HG03342 (cell line): Measurements from ENCODE around the gene PRXL2A.
"Not testable (repeated sequence)": the region's sequence is repeated elsewhere in the genome, so short reads cannot be mapped to it uniquely, and the experiment has no call there.

Experiments
- ATAC-seq: cut with Tn5 transposase; IDR thresholded peaks from one replicate; pipeline ENCODE4 v1.9.1; 2021; ENCODE audit warnings: mild to moderate bottlenecking, moderate library complexity; ENCODE audit not compliant: unreplicated experiment

PRXL2A gene, protein sequence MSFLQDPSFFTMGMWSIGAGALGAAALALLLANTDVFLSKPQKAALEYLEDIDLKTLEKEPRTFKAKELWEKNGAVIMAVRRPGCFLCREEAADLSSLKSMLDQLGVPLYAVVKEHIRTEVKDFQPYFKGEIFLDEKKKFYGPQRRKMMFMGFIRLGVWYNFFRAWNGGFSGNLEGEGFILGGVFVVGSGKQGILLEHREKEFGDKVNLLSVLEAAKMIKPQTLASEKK

DNA sequence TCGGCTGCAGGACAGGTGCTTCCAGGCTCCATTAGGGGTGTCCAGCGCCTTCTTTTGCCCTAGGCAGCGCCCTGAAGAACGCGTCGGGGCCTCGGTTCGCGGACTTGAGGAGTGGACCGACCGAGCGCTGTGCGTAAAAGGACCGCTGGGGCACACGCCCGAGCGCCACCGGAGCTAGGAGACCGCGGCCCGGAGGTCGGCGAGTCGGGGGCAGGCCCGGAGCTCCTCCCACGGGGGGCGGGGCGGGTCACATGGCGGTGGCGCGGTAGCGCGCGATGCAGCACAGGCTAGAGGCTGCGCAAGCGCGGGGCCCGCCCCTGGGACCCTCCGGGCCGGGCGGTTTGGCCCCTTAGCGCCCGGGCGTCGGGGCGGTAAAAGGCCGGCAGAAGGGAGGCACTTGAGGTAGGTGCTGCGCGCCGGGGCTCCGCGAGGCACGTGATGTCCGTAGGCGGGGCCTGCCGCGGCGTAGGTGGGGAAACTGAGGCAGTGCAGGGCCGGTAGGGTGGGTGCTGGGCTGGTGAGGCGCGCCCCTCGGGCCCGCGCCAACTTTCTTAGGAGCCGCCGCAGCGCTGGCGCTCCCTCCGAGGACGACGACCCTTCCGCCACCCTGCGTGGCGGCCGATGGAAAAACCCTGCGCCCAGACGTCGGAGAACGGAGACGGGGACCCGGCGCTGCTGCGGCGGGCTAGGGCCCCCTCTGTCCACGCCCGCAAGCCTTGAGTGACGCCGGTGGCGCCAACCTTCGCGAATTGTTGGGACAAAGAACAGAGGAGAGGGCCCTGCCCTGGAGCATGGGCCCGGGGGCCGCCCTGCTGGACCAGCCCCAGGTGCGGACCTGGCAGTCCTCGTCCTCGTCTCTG lies at the start of gene PRXL2A:
TSS of gene PRXL2A (plus strand) at position 310 of the 860 bp plus-strand sequence. CDS start 11,917 bp downstream, outside the sequence.
- ATAC-seq: peak; percentile 96

DNA sequence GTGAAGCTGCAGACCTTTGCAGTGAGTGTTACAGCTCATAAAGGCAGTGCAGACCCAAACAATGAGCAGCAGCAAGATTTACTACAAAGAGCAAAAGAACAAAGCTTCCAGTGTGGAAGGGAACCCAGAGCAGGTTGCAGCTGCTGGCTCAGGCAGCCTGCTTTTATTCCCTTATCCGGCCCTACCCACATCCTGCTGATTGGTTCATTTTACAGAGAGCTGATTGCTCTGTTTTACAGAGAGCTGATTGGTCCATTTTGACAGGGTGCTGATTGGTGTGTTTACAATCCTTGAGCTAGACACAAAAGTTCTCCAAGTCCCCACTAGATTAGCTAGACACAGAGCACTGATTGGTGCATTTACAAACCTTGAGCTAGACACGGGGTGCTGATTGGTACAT lies 49.4 kb upstream of the PRXL2A start:
- ATAC-seq: not testable (repeated sequence)

- no peak for ATAC-seq
These were observed 48.7 kb upstream of the PRXL2A start for GRCh38 chr10:80359644-80360043.

- ATAC-seq: no peak
These were observed 42.8 kb upstream of the PRXL2A start for GRCh38 chr10:80365510-80365909.

DNA sequence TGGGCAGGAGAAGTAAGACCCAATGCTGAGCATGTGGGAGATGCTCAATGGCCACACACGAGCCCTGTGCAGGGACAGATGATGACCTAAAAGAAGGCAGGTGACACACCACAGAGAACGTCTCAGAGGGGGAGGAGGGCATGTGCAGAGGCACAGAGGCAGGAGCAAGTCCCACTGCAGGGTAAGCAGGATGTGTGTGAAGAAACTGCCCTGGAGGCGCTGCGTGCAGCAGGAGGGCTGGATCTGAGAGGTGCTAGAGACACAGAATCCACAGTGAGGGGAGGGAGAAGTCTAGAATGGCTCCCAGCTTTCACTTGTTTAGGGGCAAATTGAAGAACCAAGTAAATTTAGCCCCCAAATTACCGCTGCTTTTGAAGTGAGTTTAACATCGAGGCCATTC lies 36.9 kb upstream of the PRXL2A start:
- no peak for ATAC-seq

GRCh38 chr10:80372675-80373074 lies 35.7 kb upstream of the PRXL2A start:
- ATAC-seq: no peak

DNA sequence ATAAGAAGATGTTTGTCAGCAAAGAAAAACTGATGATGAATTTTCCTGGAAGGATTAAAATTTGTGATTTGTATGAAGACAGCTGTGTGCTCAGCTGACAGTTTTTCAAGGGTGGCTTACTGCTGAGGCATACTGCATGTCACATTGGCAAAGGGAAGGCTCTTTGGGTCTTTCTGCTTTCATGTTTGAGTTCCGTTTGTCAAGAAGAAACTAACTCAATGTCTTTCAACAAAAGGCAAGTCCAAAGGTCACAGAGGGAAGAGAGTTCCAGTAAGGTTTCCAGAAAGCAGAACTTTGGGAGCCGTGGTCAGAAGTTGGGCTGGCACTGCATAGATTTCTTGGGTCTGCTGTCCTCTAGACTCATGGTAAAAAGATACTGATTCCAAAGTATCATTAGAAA lies 34.8 kb upstream of the PRXL2A start:
- no peak for ATAC-seq

DNA sequence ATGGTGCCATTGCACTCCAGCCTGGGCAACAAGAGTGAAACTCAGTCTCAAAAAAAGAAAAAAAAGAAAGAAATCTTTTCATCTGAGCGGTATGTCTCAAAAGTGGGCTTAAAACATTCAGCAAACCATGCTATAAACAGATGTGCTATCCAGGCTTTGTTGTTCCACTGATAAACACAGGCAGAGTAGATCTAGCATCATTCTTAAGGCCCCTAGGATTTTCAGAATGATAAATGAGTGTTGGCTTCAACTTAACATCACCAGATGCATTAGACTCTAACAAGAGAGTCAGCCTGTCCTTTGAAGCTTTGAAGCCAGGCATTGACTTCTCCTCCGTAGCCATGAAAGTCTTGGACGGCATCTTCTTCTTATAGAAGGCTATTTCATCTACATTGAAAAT lies 28.6 kb upstream of the PRXL2A start:
- no peak for ATAC-seq

- ATAC-seq: no peak
These were observed 28.2 kb upstream of the PRXL2A start for GRCh38 chr10:80380185-80380584.

DNA sequence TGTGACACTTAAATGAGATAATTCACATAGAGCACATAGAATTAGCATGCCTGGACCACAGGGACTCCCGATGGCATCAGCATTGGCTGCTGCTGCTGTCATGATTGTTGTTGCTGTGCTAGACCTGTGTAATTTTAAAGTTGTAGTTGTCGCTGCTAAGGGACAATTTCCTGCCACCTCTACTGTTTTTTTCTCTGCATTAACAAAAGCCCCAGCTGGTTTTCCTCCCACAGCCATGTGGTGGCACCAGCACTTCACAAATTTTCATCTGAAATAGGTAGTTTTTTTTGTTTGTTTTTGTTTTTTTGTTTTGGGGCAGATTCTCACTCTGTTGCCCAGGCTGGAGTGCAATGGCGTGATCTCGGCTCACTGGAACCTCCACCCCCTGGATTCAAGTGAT lies 25.4 kb upstream of the PRXL2A start:
- ATAC-seq: peak; percentile 74

- ATAC-seq: no peak
These were observed 17.6 kb upstream of the PRXL2A start for GRCh38 chr10:80390740-80391139.

DNA sequence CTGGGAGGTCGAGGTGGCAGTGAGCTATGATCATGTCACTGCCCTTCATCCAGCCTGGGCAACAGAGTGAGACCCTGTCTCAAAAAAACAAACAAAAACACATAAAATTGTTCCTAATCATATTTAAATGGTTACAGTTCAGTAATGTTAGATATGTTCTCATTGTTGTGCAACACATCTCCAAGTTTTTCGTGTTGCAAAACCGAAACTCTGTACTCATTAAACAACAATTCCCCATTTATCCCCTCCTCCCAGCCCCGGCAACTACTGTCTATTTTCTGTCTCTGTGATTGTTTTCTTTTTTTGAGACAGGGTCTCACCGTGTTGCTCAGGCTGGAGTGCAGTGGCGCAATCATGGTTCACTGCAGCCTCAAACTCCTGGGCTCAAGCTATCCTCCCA lies 16.1 kb upstream of the PRXL2A start:
- no peak for ATAC-seq

GRCh38 chr10:80394358-80394916 lies 13.9 kb upstream of the PRXL2A start:
- no peak for ATAC-seq

GRCh38 chr10:80397014-80397413 lies 11.3 kb upstream of the PRXL2A start:
- ATAC-seq: no peak

DNA sequence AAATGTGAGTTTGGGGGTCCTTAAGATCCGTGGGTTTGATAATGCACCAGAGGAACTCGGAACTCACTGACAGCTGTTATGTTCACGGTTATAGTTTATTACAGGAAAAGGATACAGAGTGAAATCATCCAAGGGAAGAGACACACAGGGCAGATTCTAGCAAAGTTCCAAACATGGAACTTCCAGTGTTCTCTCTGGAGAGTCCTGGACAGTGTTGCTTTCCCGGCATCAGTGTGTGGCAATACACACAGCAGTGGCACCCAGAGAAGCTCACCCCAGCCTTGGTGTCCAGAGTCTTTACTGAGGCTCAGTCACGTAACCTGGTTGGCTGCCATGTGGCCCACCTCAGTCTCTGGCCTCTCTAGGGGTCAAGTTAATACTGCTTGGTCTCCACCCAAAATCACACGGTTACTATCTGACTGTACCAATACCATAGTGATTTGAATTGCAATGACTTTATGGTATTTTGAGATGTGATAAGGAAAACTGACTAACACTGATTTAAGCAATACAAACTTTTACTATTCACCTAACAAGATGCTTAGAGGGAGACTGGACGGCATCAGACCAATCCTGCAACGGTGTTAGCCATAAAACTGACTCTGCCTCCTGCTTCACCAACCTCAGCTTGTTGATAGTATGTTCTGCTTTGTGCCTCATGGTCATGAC lies 8.1 kb upstream of the PRXL2A start:
- ATAC-seq: no peak

- ATAC-seq: no peak
These were observed 3.3 kb upstream of the PRXL2A start for GRCh38 chr10:80405035-80405434.

DNA sequence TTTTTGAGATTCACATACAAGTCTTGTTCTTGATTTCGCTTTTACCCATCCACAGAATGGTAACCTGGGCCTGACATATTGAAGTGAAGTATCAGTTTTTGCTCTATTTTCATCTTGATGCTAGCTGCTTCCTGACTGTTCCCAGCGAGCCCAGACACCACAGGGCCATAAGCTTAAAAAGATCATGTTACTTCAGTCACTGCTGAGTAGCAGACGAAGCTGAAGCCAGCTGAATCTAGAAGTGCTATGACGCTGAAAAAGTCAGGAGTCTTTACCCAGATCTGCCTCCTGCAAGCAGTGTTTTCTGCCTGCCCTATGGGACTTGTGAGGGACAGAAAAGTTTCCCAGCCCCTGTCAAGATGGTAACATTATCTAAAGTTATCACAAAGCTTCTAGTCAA lies 2.7 kb upstream of the PRXL2A start:
- no peak for ATAC-seq

- no peak for ATAC-seq
These were observed 2.1 kb upstream of the PRXL2A start for GRCh38 chr10:80406204-80406603.

GRCh38 chr10:80407812-80408241 lies 524 bp upstream of the PRXL2A start:
- ATAC-seq: peak; percentile 3

DNA sequence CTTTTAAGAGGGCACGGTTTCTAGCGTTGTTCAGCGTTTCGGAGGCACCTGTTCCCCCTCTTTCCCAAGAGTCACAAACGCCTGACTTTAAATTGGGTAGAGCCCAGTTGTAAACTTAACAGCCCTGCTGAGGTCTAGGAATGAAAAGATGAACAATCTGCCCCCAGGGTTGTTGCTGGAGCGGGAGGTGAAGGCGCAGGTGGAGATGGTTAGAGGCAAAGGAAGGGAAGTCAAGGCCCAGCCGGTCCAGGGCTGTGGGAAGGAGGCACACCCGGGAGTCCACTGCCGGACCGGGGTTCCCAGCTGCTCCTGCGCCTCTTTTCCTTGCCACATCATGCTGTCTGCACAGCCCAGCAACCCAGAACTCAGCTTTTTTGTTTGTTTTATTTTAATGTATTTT lies 770 bp downstream of the PRXL2A start:
- ATAC-seq: no peak

DNA sequence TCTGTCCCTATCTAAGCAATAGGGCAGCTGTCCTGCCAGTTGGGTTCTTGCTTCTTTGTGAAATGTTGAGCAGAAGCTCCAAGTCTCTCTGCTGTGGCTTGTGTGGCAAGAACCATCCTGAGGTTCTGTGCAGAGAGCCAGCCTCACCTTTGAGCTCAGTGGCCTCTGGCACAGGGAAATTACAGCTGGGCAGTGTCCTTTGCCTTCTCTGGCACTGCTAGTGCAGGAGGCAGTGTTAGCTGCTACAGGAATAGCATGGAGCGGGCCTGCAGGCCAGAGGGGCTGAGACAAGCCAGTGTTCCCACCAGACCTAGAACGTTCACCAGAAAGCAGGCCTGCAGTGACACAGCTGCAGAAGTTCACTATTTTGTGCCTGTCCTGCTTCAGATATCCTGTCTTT lies 1.8 kb downstream of the PRXL2A start:
- no peak for ATAC-seq
